OCI-LY3 (cell line): ENCODE measurements around the gene CTNND2.

Experiments
- EZH2phosphoT487 ChIP-seq: fragments of 200-600 bp; shearing (Covaris generic); IDR thresholded peaks from 2 replicates; pipeline ENCODE4 v1.6.1; 2018; ENCODE audit warnings: antibody characterized with exemption, mixed run types, low read depth
- TF ChIP-seq, protein P1 (sequence below): fragments of 200-600, 300-600 bp; sonication (generic); IDR thresholded peaks from 2 replicates; pipeline ENCODE4 v1.5.1; 2014; ENCODE audit warnings: antibody characterized with exemption, low read length, low read depth

DNA sequence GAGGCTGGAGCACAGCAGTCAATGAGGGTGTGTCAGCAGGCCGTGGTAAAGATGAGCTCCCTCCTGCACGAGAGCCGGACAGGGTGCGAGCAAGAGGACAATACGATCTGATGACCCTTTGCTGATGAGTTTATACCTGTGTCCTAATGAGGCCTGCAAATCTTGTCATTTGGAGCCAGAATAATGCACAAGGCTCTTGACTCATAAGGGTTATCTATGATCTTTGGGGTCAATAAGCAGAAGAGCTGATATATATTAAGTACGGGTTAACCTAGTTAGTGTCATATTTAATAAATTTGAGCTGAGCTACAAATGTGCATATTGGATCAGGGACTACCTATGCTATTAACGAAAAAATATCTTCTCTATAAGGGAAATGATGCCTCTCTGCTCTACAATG is 46.9 kb downstream of the CTNND2 start:
- TF ChIP-seq, protein P1, sequence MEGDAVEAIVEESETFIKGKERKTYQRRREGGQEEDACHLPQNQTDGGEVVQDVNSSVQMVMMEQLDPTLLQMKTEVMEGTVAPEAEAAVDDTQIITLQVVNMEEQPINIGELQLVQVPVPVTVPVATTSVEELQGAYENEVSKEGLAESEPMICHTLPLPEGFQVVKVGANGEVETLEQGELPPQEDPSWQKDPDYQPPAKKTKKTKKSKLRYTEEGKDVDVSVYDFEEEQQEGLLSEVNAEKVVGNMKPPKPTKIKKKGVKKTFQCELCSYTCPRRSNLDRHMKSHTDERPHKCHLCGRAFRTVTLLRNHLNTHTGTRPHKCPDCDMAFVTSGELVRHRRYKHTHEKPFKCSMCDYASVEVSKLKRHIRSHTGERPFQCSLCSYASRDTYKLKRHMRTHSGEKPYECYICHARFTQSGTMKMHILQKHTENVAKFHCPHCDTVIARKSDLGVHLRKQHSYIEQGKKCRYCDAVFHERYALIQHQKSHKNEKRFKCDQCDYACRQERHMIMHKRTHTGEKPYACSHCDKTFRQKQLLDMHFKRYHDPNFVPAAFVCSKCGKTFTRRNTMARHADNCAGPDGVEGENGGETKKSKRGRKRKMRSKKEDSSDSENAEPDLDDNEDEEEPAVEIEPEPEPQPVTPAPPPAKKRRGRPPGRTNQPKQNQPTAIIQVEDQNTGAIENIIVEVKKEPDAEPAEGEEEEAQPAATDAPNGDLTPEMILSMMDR: no peak
- TF ChIP-seq EZH2phosphoT487: no peak
